KOPT-K1 (cell line): Measurements from ENCODE around the gene EMC9.

Experiments
- H3K27ac ChIP-seq: fragments of 200-600 bp; sonication (generic); 2 replicates; pipeline ENCODE4 v1.5.1; 2016; ENCODE audit warnings: antibody characterized with exemption, mild to moderate bottlenecking, low read depth, low read length; ENCODE audit not compliant: poor library complexity, severe bottlenecking
- H3K36me3 ChIP-seq: fragments of 200-600 bp; sonication (generic); 2 replicates; pipeline ENCODE4 v1.5.1; 2017; ENCODE audit warnings: antibody characterized with exemption, mild to moderate bottlenecking, low read length, moderate library complexity; ENCODE audit not compliant: insufficient read depth
- H3K9me3 ChIP-seq: fragments of 200-600 bp; sonication (generic); 2 replicates; pipeline ENCODE4 v1.5.1; 2017; ENCODE audit warnings: antibody characterized with exemption, low read length, mild to moderate bottlenecking; ENCODE audit not compliant: insufficient read depth, poor library complexity, severe bottlenecking

EMC9 gene

GRCh38 chr14:24098927-24099813 is 42.2 kb downstream of the EMC9 start:
- Histone ChIP-seq H3K36me3 (no peaks in the 10 kb centered on the region; the same call in 1 of the 2 replicates), H3K27ac (no peak overlapping the region), H3K9me3 (no peaks in the 10 kb centered on the region)

- Histone ChIP-seq H3K9me3 (no peaks in the 10 kb centered on the region), H3K27ac (no peak overlapping the region), H3K36me3 (no peaks in the 10 kb centered on the region; the same call in 1 of the 2 replicates)
These were observed 43.0 kb downstream of the EMC9 start for GRCh38 chr14:24098229-24098926.

- Histone ChIP-seq H3K27ac (no peak overlapping the region), H3K9me3 (no peaks in the 10 kb centered on the region), H3K36me3 (no peaks in the 10 kb centered on the region; the same call in 1 of the 2 replicates)
These were observed 44.7 kb downstream of the EMC9 start for GRCh38 chr14:24096545-24097181.

GRCh38 chr14:24095271-24096068 is 45.9 kb downstream of the EMC9 start:
- peak overlapping the region; percentile 79 for H3K27ac ChIP-seq
- no peaks in the 10 kb centered on the region; the same call in 1 of the 2 replicates for H3K36me3 ChIP-seq
- H3K9me3 ChIP-seq = no peaks in the 10 kb centered on the region

- no peaks in the 10 kb centered on the region for H3K9me3 ChIP-seq
- H3K36me3 ChIP-seq = no peaks in the 10 kb centered on the region; the same call in 1 of the 2 replicates
- H3K27ac ChIP-seq = peak overlapping the region; percentile 79
These were observed 46.5 kb downstream of the EMC9 start for GRCh38 chr14:24094841-24095270.

GRCh38 chr14:24093901-24094840 is 47.2 kb downstream of the EMC9 start, which contains the start of gene PCK2:
Gene PCK2 (plus strand): TSS chr14:24094311. CDS start chr14:24094406, 95 bp downstream.
- Histone ChIP-seq H3K36me3 (no peaks in the 10 kb centered on the region; the same call in 1 of the 2 replicates), H3K9me3 (no peaks in the 10 kb centered on the region), H3K27ac (peak within 1 kb of the TSS; percentile 79)

GRCh38 chr14:24093207-24093900 is 48.0 kb downstream of the EMC9 start:
- Histone ChIP-seq H3K36me3 (no peaks in the 10 kb centered on the region), H3K27ac (peak overlapping the region; percentile 79), H3K9me3 (no peaks in the 10 kb centered on the region)

GRCh38 chr14:24092505-24093206 is 48.7 kb downstream of the EMC9 start:
- Histone ChIP-seq H3K36me3 (no peaks in the 10 kb centered on the region), H3K27ac (no peak overlapping the region), H3K9me3 (no peaks in the 10 kb centered on the region)

GRCh38 chr14:24092110-24092504 is 49.3 kb downstream of the EMC9 start:
- no peaks in the 10 kb centered on the region for H3K36me3 ChIP-seq
- no peak overlapping the region for H3K27ac ChIP-seq
- H3K9me3 ChIP-seq = no peaks in the 10 kb centered on the region

- Histone ChIP-seq H3K9me3 (no peaks in the 10 kb centered on the region), H3K27ac (no peak overlapping the region), H3K36me3 (no peaks in the 10 kb centered on the region)
These were observed 51.5 kb downstream of the EMC9 start for GRCh38 chr14:24089890-24090289.
